ENCODE data around the gene WDR18.

Gene WDR18

GRCh38 chr19:1040476-1041271, 56.5 kb downstream of the WDR18 start:
- peaks cover 19 to 24% (median 20%) of the 10 kb centered on the region in 3 donors for H3K36me3 ChIP-seq
- peak overlapping the region in 1 of 2 donors; percentile 62 for H3K27ac ChIP-seq
- intact Hi-C loops (cut with DNase I; ENCODE audit: low total_unique reads): loop anchor here (5.0 kb wide), 1 partner anchor 52 kb away; no protein-coding TSS in a partner anchor
- peak; percentile 79 to 90 for DNase-seq
- no peaks in the 10 kb centered on the region for H3K9me3 ChIP-seq
- peaks cover 0 to 27% of the 10 kb centered on the region in 2 donors for H3K27me3 ChIP-seq
- H3K4me1 ChIP-seq: peaks cover 0 to 56% (median 40%) of the 10 kb centered on the region in 4 donors
- peak overlapping the region; percentile 47 to 48 for H3K4me3 ChIP-seq
- TF ChIP-seq CTCF (IDR thresholded peaks at IDR 0.05): no peak

- H3K4me3 ChIP-seq: peak overlapping the region; percentile 11 to 48
- peak overlapping the region in 1 of 2 donors; percentile 62 for H3K27ac ChIP-seq
- H3K27me3 ChIP-seq: peaks cover 0 to 27% of the 10 kb centered on the region in 2 donors
- TF ChIP-seq CTCF (IDR thresholded peaks at IDR 0.05): no peak
- intact Hi-C loops (cut with DNase I; ENCODE audit: low total_unique reads): loop anchor here (5.0 kb wide), 1 partner anchor 51 kb away; no protein-coding TSS in a partner anchor
- peaks cover 12 to 18% (median 14%) of the 10 kb centered on the region in 3 donors for H3K36me3 ChIP-seq
- H3K9me3 ChIP-seq: no peaks in the 10 kb centered on the region
- peaks cover 0 to 56% (median 40%) of the 10 kb centered on the region in 4 donors for H3K4me1 ChIP-seq
- DNase-seq: no peak
Measured at GRCh38 chr19:1041272-1041834, 57.2 kb downstream of the WDR18 start.

- H3K4me1 ChIP-seq: peaks cover 0 to 56% (median 40%) of the 10 kb centered on the region in 4 donors
- no peaks in the 10 kb centered on the region for H3K9me3 ChIP-seq
- peak overlapping the region in 1 of 2 donors; percentile 11 for H3K4me3 ChIP-seq
- H3K27me3 ChIP-seq: peaks cover 0 to 27% of the 10 kb centered on the region in 2 donors
- peak overlapping the region; percentile 23 to 62 for H3K27ac ChIP-seq
- TF ChIP-seq CTCF (IDR thresholded peaks at IDR 0.05): no peak
- intact Hi-C loops (cut with DNase I; ENCODE audit: low total_unique reads): loop anchor here (5.0 kb wide), 1 partner anchor 50 kb away; no protein-coding TSS in a partner anchor
- peak in 1 of 2 donors; percentile 85 for DNase-seq
- H3K36me3 ChIP-seq: peaks cover 5 to 10% (median 7%) of the 10 kb centered on the region in 3 donors
Measured at GRCh38 chr19:1041835-1042685, 57.9 kb downstream of the WDR18 start.

- Histone ChIP-seq H3K36me3 (peaks cover 0 to 2% (median 0%) of the 10 kb centered on the region in 3 donors), H3K4me3 (no peak overlapping the region), H3K27ac (peak overlapping the region; percentile 23 to 62), H3K4me1 (peaks cover 0 to 51% (median 37%) of the 10 kb centered on the region in 4 donors), H3K27me3 (peaks cover 0 to 27% of the 10 kb centered on the region in 2 donors), H3K9me3 (no peaks in the 10 kb centered on the region)
- DNase-seq: no peak
- TF ChIP-seq CTCF (IDR thresholded peaks at IDR 0.05): no peak
- intact Hi-C loops (cut with DNase I; ENCODE audit: low total_unique reads): loop anchor here (5.0 kb wide), 1 partner anchor 49 kb away; no protein-coding TSS in a partner anchor
Measured at GRCh38 chr19:1042689-1043511, 58.8 kb downstream of the WDR18 start.
